ENCODE results near the gene CHST9.

DNA sequence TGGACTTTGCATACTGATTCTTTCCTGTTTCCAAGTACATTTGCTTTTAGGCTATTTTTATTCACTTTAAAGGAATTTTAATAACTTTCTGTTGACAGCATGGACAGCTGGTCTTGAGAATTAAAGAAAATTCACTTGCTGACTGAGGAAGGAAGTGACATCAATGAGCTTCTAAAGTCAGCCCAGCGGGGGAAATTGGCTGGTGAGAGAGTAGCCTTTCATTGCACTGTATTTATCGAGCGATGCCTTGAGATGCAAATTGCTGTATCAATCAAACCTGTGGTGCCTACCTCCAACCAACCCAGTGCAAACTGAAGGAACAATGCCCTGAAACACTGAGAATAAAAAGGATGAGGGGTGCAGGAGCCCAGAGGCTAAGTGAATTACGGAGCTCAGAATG, 228.2 kb downstream of the CHST9 start:
- no peak for TF ChIP-seq EZH2phosphoT487 (IDR thresholded peaks at IDR 0.05; ENCODE audit: borderline replicate concordance, low read length)
- TF ChIP-seq, protein P1, sequence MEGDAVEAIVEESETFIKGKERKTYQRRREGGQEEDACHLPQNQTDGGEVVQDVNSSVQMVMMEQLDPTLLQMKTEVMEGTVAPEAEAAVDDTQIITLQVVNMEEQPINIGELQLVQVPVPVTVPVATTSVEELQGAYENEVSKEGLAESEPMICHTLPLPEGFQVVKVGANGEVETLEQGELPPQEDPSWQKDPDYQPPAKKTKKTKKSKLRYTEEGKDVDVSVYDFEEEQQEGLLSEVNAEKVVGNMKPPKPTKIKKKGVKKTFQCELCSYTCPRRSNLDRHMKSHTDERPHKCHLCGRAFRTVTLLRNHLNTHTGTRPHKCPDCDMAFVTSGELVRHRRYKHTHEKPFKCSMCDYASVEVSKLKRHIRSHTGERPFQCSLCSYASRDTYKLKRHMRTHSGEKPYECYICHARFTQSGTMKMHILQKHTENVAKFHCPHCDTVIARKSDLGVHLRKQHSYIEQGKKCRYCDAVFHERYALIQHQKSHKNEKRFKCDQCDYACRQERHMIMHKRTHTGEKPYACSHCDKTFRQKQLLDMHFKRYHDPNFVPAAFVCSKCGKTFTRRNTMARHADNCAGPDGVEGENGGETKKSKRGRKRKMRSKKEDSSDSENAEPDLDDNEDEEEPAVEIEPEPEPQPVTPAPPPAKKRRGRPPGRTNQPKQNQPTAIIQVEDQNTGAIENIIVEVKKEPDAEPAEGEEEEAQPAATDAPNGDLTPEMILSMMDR (IDR thresholded peaks at IDR 0.05; ENCODE audit: low read depth, low read length, poor library complexity, severe bottlenecking): no peak

Measured in DOHH2 (cell line).